Stimulated activated naive CD4-positive, alpha-beta T cell (primary cell): Measurements from ENCODE around the gene ANKH.
A peak's percentile ranks its signal among the peaks of the same experiment; 100 is the strongest.

Experiments
- DNase-seq, 6 experiments: peaks; one replicate each; lab custom pipeline; 2025; lab: John Stamatoyannopoulos, UW

The ANKH gene

DNA sequence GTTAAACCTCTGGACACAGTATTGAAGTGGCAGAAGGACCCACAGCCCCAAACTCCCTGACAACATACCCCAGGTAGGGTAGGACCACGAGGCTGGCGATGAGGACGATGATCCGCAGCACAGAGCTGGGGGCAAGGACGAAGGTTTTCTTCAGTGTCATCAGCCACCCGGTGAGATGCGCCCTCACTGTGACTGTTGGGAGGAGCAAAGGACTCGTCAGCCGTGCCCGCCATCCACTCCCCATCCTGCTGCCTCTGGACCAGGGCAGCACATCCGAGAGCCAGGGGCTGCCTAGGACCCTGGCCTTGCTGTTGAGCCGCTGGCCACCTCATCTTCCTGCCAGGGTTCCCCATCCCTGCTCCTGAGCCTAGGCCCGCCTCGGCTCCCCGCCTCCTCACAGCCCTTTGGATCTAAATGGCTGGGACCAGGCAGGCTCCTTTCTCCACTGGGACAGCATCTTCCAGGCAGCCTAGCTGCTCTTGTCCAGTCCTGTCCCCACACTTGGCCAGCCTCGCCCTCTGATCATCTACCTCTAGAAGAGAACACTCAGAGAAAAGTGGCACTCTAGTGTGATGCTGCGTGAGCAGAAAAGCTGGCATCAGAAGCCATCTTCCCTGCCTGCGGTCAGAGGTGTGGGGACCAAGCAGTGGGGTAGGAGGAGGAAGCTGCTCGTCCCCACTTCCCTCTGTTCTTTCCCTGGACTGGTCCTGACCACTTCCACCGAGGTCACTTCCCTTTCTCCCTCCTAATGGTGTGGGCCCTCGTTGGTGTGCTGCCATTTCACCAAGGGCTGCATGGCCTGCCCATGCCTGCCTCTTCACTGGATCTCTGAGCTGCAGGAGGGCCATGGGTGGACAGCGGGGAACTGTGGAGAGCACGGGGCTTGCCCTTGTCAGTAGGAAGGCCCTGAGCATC is 157.8 kb downstream of the ANKH start:
- no peak for DNase-seq

DNA sequence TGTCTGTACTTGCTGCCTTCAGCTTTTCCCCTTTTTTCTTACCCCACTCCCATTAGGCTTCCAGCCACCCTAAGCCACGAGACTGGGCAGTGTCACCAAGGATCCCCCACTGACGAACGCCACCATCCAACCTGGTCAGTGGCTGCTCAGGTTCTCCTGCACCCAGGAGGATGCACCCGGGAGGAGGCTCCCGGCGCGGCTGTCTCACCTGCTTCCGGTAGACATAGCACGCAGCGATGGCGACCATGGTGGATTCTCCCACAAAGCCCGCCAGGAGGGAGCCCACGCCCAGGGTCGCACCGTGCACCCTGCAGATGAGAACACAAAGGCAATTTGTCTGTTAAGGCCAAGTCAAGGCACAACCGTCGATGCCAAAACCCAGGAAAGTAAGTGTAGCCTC is 158.9 kb downstream of the ANKH start:
- no peak for DNase-seq

DNA sequence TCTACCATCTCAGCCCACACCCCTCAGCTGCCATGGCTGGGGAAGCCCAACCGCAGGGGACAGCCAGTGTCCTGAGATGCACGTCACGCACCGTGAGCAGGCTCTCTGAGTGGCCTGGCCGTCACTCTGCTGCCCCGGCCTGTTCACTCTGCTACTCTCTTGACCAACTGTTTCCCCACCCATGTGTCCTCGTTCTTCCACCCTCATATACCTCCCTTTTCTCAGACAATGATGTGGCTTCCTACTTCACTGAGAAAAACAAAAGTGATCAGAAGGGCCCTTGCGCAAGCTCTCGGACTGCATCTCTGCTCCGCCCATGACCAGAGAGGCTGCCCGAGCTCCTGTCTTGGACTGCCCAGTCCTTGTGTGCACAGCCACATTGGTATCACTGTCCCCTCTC is 159.4 kb downstream of the ANKH start:
- no peak for DNase-seq

GRCh38 chr5:14710313-14710994 is 161.1 kb downstream of the ANKH start:
- no peak for DNase-seq

DNA sequence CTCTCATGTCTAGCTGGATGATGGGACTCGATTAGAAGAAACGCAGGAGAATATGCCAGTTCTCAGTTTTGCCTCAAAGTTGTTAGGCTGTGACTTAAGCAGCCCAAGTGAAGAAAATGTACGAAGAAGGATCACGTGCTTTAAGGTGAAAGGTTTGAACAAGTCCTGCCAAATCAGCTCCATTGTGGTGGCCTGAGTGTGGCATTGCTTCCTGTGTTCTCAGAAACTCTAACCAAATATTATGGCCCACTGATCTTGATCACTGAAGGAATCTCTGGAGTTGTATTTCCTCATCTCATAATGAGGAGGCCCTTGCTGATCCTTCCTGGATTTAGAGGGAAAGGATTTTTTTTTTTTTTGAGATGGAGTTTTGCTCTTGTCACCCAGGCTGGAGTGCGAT is 163.0 kb downstream of the ANKH start:
- peak in 1 of 6 experiments; percentile 22 for DNase-seq

- peak in 3 of 6 experiments; percentile 11 to 22 (median 14) for DNase-seq
These were observed 163.7 kb downstream of the ANKH start for GRCh38 chr5:14707811-14708390.

DNA sequence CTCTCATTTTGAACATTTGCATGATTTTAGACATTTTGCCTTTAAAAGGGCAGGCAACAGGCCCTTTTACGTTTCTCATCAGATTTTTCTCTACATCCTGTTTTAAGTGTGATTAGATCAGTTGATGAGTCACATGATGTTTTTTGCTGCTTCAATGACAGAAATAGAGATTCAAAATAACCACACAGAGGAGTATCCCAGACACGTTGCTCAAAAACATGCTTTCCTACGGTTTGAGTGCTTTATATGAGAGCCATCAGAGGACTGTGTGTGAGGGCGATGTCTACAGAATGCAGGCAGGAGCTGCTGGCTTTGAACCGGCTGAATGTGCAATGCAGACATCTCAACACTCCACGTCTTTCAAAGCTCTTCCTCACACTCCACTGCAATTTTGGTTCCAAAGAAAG is 165.0 kb downstream of the ANKH start:
- DNase-seq, result peak; percentile 14 to 86 (median 61)

DNA sequence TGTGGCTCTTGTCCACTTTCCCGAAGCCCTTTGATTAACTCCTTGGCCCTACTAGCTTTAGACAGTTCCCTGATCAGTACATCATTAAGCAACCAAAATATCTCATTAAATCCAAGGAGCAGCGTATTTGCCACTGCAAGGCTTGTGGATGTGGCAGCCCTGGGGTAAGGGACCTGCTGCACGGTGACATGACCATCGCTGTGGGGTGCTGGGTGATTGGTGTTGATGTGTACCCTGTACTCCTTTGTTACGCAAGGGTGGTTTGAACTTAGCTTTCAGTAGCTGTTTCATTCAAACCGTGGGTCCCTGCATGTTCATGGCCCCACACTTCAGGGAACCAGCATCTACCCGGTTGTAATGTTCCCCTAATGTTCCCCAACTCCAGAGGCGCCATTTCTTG is 166.0 kb downstream of the ANKH start:
- no peak for DNase-seq

DNA sequence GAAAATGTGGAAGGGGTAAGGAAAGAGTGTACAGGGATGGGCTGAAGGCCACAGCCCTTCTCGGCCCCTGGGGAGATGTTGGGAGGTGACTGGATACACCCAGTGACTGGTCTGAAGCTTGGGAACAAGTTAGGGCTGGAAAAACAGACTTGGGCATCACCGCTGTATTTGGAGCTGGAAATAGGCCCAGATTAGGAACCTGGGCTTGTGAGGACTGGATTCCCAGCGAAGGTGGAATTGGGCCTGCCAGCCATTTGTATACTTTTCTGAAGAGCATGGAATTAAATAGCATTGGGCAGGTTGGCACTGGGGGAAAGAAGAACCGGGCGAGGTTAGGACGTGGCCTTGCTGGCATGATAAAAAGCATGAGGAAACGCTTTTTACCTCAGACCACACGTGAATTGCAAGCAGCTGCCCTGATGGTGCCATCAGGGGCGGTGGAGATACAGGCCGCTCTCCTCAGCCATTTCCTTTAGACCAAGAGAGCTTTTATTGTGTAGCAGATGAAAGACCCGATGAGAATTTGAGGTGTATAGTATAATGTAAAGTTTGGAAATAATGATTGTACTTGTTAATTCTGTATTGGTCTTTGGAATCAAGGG is 169.2 kb downstream of the ANKH start:
- DNase-seq, result no peak

DNA sequence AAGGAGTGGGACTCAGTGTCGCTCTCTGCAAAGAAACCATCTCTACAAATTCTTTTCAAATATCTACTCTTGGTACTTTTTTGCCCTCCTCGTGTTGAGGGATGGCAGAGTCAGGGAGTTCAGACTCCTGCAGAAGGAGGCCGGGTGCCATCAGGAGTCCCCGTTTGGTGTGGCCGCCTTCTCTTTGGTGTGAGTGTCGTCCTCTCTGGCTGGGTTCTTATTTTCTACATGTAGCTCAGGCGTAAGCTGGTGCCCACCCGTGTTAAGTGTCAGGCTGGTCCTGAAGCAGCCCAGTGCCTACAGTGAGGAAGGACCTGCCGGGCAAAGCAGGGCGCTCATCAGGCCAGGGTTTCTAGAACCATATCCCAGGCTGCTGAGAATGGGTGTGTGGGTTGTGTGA is 170.0 kb downstream of the ANKH start:
- DNase-seq, result no peak

- DNase-seq, result no peak
These were observed 170.8 kb downstream of the ANKH start for GRCh38 chr5:14700478-14701436.

GRCh38 chr5:14699807-14700400 is 171.7 kb downstream of the ANKH start:
- no peak for DNase-seq

DNA sequence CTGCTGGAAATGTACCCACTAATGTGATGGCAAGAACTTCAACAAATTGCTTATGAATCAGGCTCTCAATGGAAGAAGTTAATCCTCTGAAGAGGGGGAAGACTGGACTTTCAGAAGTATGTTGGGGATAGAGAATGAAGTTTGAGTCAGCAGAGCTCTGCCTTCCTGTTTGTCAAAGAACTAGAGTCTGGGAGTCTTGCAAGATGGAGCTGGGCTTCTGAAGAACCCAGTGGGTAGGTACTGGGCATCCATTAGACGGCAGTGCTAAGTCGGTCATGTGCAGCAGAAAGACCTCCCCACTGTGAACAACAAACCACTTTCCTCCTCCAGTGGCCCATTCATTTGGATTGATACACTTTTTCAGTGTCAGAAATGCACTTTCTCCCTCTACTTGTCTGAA is 172.4 kb downstream of the ANKH start:
- no peak for DNase-seq

- no peak for DNase-seq
These were observed 173.1 kb downstream of the ANKH start for GRCh38 chr5:14698495-14698894.

DNA sequence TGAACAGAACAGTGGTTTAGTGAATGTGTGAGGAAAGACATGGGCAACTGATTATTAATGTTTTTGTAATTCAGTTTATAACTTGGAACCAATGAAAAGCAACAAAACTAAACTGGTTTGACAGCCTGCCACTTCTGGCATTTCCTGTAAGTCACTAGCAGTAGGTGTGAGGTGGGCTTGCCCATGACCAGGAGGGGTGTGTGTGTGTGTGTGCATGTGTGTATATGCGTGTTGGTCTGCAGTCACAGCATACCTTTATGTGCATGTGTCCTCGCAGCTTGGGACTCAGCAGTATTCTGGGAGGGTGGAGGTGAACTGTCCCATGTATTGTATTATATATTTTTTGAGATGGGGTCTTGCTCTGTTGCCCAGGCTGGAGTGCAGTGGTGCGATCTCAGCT is 174.7 kb downstream of the ANKH start:
- DNase-seq, result no peak

GRCh38 chr5:14696057-14696456 is 175.5 kb downstream of the ANKH start:
- no peak for DNase-seq

DNA sequence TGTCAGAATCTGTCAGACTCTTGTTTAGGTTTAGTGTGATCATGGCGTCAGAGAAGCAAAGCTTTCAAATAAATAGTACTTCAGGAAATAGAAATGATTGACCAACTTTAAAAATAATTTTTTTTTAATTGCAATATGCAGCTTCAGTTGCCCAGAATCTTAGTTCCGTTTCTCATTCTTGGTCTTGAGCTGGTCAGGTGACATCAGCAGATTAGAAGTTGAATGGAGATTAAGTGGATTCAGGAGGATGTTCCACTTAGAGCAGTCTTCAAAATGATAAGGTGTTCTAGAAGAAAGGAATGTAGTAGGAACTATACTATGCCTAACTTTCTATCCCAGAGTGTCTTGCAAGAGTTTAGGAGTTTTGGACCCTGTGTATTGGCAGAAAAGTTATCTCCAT is 176.4 kb downstream of the ANKH start:
- DNase-seq, result no peak

- DNase-seq, result no peak
These were observed 178.5 kb downstream of the ANKH start for GRCh38 chr5:14693070-14693469.

DNA sequence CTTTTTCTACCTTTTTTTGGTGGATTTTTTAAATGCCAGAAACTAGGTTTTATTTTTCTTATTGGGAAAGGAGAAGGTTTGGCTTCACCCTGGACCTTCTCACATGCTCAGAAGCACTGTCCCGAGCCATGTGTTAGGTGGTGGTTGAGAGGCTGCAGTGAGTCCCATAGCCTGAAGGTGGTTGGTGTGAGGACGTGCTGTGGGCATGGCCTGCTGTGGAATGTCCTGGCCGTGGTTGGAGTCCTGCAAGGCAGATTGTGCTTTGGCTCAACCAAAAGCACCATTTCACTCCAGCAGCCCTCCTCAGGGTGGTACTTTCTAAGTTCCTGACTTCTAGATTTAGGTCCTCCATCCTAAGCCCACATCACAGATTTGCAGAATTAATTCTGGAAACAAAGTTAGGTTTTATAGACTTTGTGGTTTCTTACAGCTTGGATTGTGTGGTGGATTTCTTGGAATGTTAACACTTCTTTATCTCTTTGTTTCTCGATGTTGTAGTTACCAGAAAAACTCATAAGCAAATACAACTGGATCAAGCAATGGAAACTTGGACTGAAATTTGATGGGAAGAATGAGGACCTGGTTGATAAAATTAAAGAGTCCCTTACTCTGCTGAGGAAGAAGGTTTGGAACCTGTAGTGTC is 184.4 kb downstream of the ANKH start:
- no peak for DNase-seq

GRCh38 chr5:14686517-14686916 is 185.1 kb downstream of the ANKH start:
- no peak for DNase-seq
